Vagina (tissue), 2 donors: ENCODE measurements around the gene NUP188. TPM values are rescaled to one million over a fixed set of nuclear protein-coding genes. Genes with fewer than 3 reads are reported as not detected.
A peak's percentile ranks its signal among the peaks of the same experiment; 100 is the strongest.

Experiments
- DNase-seq, 2 donors: peaks; one replicate each; pipeline ENCODE4 v3.0.0-alpha.2; 2017; ENCODE audit errors: extremely low spot score in 2 of 2
- H3K27ac ChIP-seq: fragments of 200-600 bp; sonication (generic); one replicate; pipeline ENCODE4 v1.5.1; 2019
- H3K27me3 ChIP-seq: fragments of 200-600 bp; sonication (generic); one replicate; pipeline ENCODE4 v1.5.1; 2019
- H3K36me3 ChIP-seq, 2 donors: fragments of 200-600 bp; sonication (generic); one replicate each; pipeline ENCODE4 v1.5.1; 2017 to 2019
- H3K4me1 ChIP-seq: fragments of 200-600 bp; sonication (generic); one replicate; pipeline ENCODE4 v1.5.1; 2019
- H3K4me3 ChIP-seq, 2 donors: fragments of 200-600 bp; sonication (generic); 1 replicate in 1 of 2; 2 replicates in 1 of 2; pipeline ENCODE4 v1.5.1; 2016 to 2019
- H3K9me3 ChIP-seq: fragments of 200-600 bp; sonication (generic); one replicate; pipeline ENCODE4 v1.5.1; 2019
- POLR2A ChIP-seq, 2 donors: fragments of 450-650 bp; IDR thresholded peaks; one replicate each; pipeline ENCODE4 v1.6.1; 2017; ENCODE audit warnings: antibody characterized with exemption in 2 of 2, mild to moderate bottlenecking in 2 of 2, moderate library complexity in 2 of 2
- POLR2AphosphoS5 ChIP-seq, 2 donors: sonication (generic); formaldehyde crosslinking; IDR thresholded peaks; one replicate each; pipeline ENCODE4 v1.9.0; 2017; ENCODE audit warnings: antibody characterized with exemption in 2 of 2, mild to moderate bottlenecking in 2 of 2, low read depth in 1 of 2; ENCODE audit not compliant: insufficient read depth in 1 of 2
- intact Hi-C: fragments of 100-400 bp; cut with DNase I; formaldehyde crosslinking; loops from one replicate; pipeline ENCODE4 v1.15.1; 2023
- total RNA-seq: library from RNA; depleted of rRNA; stranded (reverse); fragments of >200 nt; gene quantifications from one replicate; pipeline ENCODE4 v1.2.3, GENCODE V29; 2016
- TF ChIP-seq, protein P1 (sequence below), 3 experiments: fragments of 450-650 bp in 2 of 3; fragments of 200-600 bp in 1 of 3; sonication (generic) in 1 of 3; IDR thresholded peaks; one replicate each; pipeline ENCODE4 v1.5.1; 2017 to 2019; ENCODE audit warnings: antibody characterized with exemption in 3 of 3, mild to moderate bottlenecking in 2 of 3, moderate library complexity in 2 of 3

The NUP188 gene
- total RNA-seq, 1 donor from 2014 or later: 69.0 TPM

DNA sequence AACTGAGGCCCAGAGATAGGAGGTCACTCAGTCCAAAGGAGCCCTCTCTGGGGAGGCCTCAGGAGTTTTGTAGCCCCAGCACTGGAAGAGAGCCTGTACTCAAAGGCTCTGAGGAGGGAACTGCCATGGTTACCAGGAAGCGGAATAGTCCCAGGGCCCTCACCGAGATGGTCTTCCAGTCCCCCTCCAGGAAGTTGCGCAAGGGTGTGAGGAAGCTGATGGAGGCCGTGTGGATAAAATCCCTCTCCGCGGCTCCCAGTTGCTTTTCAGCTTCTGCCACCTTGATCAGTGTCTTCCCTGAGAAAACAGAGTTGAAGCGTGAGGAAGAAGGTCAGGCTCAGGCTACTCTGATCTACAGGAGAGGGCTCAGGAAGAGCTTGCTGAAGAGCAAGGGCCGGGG is 67.1 kb downstream of the NUP188 start:
- H3K4me1 ChIP-seq: no peaks in the 10 kb centered on the region
- TF ChIP-seq POLR2A (IDR thresholded peaks at IDR 0.05): no peak
- TF ChIP-seq, protein P1, sequence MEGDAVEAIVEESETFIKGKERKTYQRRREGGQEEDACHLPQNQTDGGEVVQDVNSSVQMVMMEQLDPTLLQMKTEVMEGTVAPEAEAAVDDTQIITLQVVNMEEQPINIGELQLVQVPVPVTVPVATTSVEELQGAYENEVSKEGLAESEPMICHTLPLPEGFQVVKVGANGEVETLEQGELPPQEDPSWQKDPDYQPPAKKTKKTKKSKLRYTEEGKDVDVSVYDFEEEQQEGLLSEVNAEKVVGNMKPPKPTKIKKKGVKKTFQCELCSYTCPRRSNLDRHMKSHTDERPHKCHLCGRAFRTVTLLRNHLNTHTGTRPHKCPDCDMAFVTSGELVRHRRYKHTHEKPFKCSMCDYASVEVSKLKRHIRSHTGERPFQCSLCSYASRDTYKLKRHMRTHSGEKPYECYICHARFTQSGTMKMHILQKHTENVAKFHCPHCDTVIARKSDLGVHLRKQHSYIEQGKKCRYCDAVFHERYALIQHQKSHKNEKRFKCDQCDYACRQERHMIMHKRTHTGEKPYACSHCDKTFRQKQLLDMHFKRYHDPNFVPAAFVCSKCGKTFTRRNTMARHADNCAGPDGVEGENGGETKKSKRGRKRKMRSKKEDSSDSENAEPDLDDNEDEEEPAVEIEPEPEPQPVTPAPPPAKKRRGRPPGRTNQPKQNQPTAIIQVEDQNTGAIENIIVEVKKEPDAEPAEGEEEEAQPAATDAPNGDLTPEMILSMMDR (IDR thresholded peaks at IDR 0.05): no peak
- TF ChIP-seq POLR2AphosphoS5 (IDR thresholded peaks at IDR 0.05; ENCODE audit: insufficient read depth in 1 of 2, low read depth in 1 of 2): no peak
- no peak overlapping the region for H3K4me3 ChIP-seq
- DNase-seq: no peak
- H3K36me3 ChIP-seq: peaks cover 0 to 66% of the 10 kb centered on the region in 2 donors
- H3K27ac ChIP-seq: no peak overlapping the region
- intact Hi-C loops: no loop called here
- H3K27me3 ChIP-seq: no peaks in the 10 kb centered on the region
- no peaks in the 10 kb centered on the region for H3K9me3 ChIP-seq

- no peak for DNase-seq
- peaks cover 31% of the 10 kb centered on the region for H3K4me1 ChIP-seq
- intact Hi-C loops: no loop called here
- TF ChIP-seq POLR2A (IDR thresholded peaks at IDR 0.05) (no peak), POLR2AphosphoS5 (IDR thresholded peaks at IDR 0.05; ENCODE audit: insufficient read depth in 1 of 2, low read depth in 1 of 2) (no peak)
- TF ChIP-seq, protein P1 (IDR thresholded peaks at IDR 0.05): no peak
- no peaks in the 10 kb centered on the region for H3K9me3 ChIP-seq
- no peak overlapping the region for H3K27ac ChIP-seq
- H3K27me3 ChIP-seq: no peaks in the 10 kb centered on the region
- H3K36me3 ChIP-seq: peaks cover 0 to 6% of the 10 kb centered on the region in 2 donors
- H3K4me3 ChIP-seq: no peak overlapping the region
Observed at GRCh38 chr9:129021091-129021490, 73.6 kb downstream of the NUP188 start.

- H3K27ac ChIP-seq: no peak overlapping the region
- H3K9me3 ChIP-seq: no peaks in the 10 kb centered on the region
- TF ChIP-seq, protein P1 (IDR thresholded peaks at IDR 0.05): no peak
- TF ChIP-seq POLR2AphosphoS5 (IDR thresholded peaks at IDR 0.05; ENCODE audit: insufficient read depth in 1 of 2, low read depth in 1 of 2): no peak
- no peak for TF ChIP-seq POLR2A (IDR thresholded peaks at IDR 0.05)
- intact Hi-C loops: no loop called here
- H3K4me1 ChIP-seq: peaks cover 41% of the 10 kb centered on the region
- H3K4me3 ChIP-seq: no peak overlapping the region
- peaks cover 0 to 6% of the 10 kb centered on the region in 2 donors for H3K36me3 ChIP-seq
- DNase-seq: no peak
- no peaks in the 10 kb centered on the region for H3K27me3 ChIP-seq
Observed at GRCh38 chr9:129022037-129022436, 74.5 kb downstream of the NUP188 start.

DNA sequence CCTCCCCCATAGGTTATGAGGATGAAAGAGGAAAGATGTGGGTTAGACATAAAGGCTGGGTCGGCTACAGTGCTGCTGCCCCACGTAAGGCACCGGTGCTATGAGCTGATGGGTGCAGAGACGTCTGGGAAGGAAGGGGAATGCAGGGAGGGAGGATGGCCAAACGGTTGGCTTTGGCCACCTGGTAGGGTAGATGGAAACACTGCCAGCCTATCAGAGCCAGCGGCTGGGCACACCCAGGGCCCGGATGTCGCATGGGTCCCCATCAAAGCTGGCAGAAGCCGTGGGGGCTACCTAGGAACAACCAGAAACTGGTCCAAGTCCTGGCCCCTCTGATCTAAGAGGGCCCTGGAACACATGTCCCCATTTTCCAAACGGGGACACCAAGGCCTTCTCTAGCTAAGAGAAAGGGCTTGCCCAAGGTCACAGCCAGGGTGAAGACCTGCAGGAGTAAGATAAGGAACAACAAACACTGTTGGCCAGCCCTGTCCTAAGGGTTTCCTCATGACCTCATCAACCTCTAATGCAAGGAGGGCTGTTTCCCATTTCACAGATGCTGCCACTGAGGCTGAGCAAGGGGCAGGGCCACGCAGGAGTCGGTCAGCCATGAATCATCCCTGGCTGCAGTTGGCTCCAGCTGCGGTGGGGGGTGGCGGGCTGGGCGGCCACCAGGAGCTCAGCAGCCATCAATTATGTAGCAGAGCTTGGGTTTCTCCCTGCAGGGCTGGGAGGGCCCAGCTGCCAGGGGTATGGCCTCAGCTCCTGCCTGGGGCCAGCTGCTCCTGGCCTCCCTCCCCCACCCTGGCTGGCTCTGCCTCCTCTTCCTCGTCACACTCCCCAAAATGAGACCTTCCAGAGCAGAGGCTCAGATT is 75.8 kb downstream of the NUP188 start:
- no peaks in the 10 kb centered on the region for H3K27me3 ChIP-seq
- peak overlapping the region; percentile 70 for H3K27ac ChIP-seq
- H3K9me3 ChIP-seq: no peaks in the 10 kb centered on the region
- H3K4me3 ChIP-seq: no peak overlapping the region
- intact Hi-C loops: no loop called here
- H3K4me1 ChIP-seq: peaks cover 48% of the 10 kb centered on the region
- peak in 1 of 2 donors; percentile 86 for DNase-seq
- TF ChIP-seq POLR2AphosphoS5 (IDR thresholded peaks at IDR 0.05; ENCODE audit: insufficient read depth in 1 of 2, low read depth in 1 of 2) (peak; percentile 24 to 78), POLR2A (IDR thresholded peaks at IDR 0.05) (no peak)
- TF ChIP-seq, protein P1 (IDR thresholded peaks at IDR 0.05): no peak
- H3K36me3 ChIP-seq: peaks cover 0 to 4% of the 10 kb centered on the region in 2 donors

GRCh38 chr9:129023908-129024233 is 76.4 kb downstream of the NUP188 start:
- Histone ChIP-seq H3K27ac (peak overlapping the region; percentile 70), H3K4me3 (no peak overlapping the region), H3K36me3 (no peaks in the 10 kb centered on the region), H3K27me3 (no peaks in the 10 kb centered on the region), H3K9me3 (no peaks in the 10 kb centered on the region), H3K4me1 (peaks cover 48% of the 10 kb centered on the region)
- DNase-seq: no peak
- intact Hi-C loops: no loop called here
- TF ChIP-seq POLR2AphosphoS5 (IDR thresholded peaks at IDR 0.05; ENCODE audit: insufficient read depth in 1 of 2, low read depth in 1 of 2) (no peak), POLR2A (IDR thresholded peaks at IDR 0.05) (no peak)
- TF ChIP-seq, protein P1 (IDR thresholded peaks at IDR 0.05): no peak
